ENCODE results near the gene GPRASP3. TPM values are rescaled to one million over a fixed set of nuclear protein-coding genes. Genes with fewer than 3 reads are reported as not detected.
"Not testable (repeated sequence)": the region's sequence is repeated elsewhere in the genome, so short reads cannot be mapped to it uniquely, and the experiment has no call there.

GPRASP3 gene
- total RNA-seq (ENCODE audit: low replicate concordance), result 5.3 and 10.7 TPM in 2 replicates

- DNase-seq (ENCODE audit: low read depth), result peak; percentile 59
- H3K4me3 ChIP-seq (ENCODE audit: low read depth, low read length), result peak within 1 kb of the TSS; percentile 66
- no peak for TF ChIP-seq CTCF (IDR thresholded peaks at IDR 0.05; ENCODE audit: insufficient read depth, low read length)
These were observed at the start of gene GPRASP3 for GRCh38 chrX:102720237-102721168. Gene GPRASP3 (plus strand): TSS chrX:102720743. CDS start chrX:102748996, 28,253 bp downstream.

- DNase-seq (ENCODE audit: low read depth), result peak; percentile 82
- no peak for TF ChIP-seq CTCF (IDR thresholded peaks at IDR 0.05; ENCODE audit: insufficient read depth, low read length)
- no peak overlapping the region for H3K4me3 ChIP-seq (ENCODE audit: low read depth, low read length)
These were observed 47.7 kb upstream of the GPRASP3 start for GRCh38 chrX:102672856-102673255.

GRCh38 chrX:102677479-102677878 is 43.1 kb upstream of the GPRASP3 start:
- not testable (repeated sequence) for H3K4me3 ChIP-seq (ENCODE audit: low read depth, low read length)

GRCh38 chrX:102684772-102685520 is 35.6 kb upstream of the GPRASP3 start:
- H3K4me3 ChIP-seq (ENCODE audit: low read depth, low read length), result no peak overlapping the region

More at GRCh38 chrX:102677479-102677878, 43.1 kb upstream of the GPRASP3 start:
- not testable (repeated sequence) for DNase-seq (ENCODE audit: low read depth)

GRCh38 chrX:102694749-102695148 is 25.8 kb upstream of the GPRASP3 start:
- H3K4me3 ChIP-seq (ENCODE audit: low read depth, low read length), result no peak overlapping the region
- no peak for TF ChIP-seq CTCF (IDR thresholded peaks at IDR 0.05; ENCODE audit: insufficient read depth, low read length)
- no peak for DNase-seq (ENCODE audit: low read depth)

More at GRCh38 chrX:102684772-102685520, 35.6 kb upstream of the GPRASP3 start:
- TF ChIP-seq CTCF (IDR thresholded peaks at IDR 0.05; ENCODE audit: insufficient read depth, low read length), result no peak
- DNase-seq (ENCODE audit: low read depth), result no peak

GRCh38 chrX:102696306-102696705 is 24.2 kb upstream of the GPRASP3 start:
- TF ChIP-seq CTCF (IDR thresholded peaks at IDR 0.05; ENCODE audit: insufficient read depth, low read length), result no peak
- no peak for DNase-seq (ENCODE audit: low read depth)
- H3K4me3 ChIP-seq (ENCODE audit: low read depth, low read length), result no peak overlapping the region

GRCh38 chrX:102697494-102697893 is 23.0 kb upstream of the GPRASP3 start:
- peak; percentile 59 for DNase-seq (ENCODE audit: low read depth)
- no peak for TF ChIP-seq CTCF (IDR thresholded peaks at IDR 0.05; ENCODE audit: insufficient read depth, low read length)
- no peak overlapping the region for H3K4me3 ChIP-seq (ENCODE audit: low read depth, low read length)

Data from fibroblast of the aortic adventitia (primary cell).